Hematopoietic multipotent progenitor cell (in vitro differentiated cells): ENCODE results near the gene FAM53B. TPM values are rescaled to one million over a fixed set of nuclear protein-coding genes. Genes with fewer than 3 reads are reported as not detected.
"Not testable (repeated sequence)": the region's sequence is repeated elsewhere in the genome, so short reads cannot be mapped to it uniquely, and the experiment has no call there.

Experiments used
- DNase-seq, 3 donors: peaks; one replicate each; pipeline ENCODE4 v3.0.0-alpha.2; 2011 to 2015; ENCODE audit warnings: low read depth in 2 of 3, low spot score in 2 of 3
- total RNA-seq: library from RNA; depleted of rRNA; stranded (reverse); fragments of >200 nt; gene quantifications from one replicate; pipeline ENCODE4 v1.2.3, GENCODE V29; 2012

Gene FAM53B
- 32.9 TPM for total RNA-seq

- peak; percentile 67 to 83 (median 79) for DNase-seq
These were observed at the start of gene FAM53B for GRCh38 chr10:124744102-124745050. FAM53B (minus strand) TSS chr10:124744378; CDS start chr10:124706713, 37,665 bp downstream.

- no peak for DNase-seq
These were observed 48.8 kb upstream of the FAM53B start for GRCh38 chr10:124792998-124793352.

GRCh38 chr10:124791547-124792348, 47.6 kb upstream of the FAM53B start, which contains the start of gene EEF1AKMT2:
EEF1AKMT2 (minus strand) TSS chr10:124791887; CDS start chr10:124791833, 54 bp downstream.
- peak; percentile 68 to 91 (median 91) for DNase-seq

DNA sequence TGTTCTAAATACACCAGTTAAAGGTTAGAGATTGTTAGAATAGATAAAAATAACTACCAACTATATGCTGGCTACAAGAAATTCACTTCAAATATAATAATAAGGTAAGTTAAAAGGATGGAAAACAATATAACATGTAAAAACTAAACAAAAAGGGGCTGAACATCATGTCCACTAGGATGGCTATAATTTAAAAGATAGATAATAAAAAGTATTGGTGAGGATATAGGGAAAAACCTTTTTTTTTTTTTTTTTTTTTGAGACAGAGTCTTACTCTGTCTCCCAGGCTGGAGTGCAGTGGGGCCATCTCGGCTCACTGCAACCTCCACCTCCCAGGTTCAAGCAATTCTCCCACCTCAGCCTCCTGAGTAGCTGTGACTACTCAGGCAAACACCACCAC, 38.7 kb upstream of the FAM53B start:
- DNase-seq, result not testable (repeated sequence)

DNA sequence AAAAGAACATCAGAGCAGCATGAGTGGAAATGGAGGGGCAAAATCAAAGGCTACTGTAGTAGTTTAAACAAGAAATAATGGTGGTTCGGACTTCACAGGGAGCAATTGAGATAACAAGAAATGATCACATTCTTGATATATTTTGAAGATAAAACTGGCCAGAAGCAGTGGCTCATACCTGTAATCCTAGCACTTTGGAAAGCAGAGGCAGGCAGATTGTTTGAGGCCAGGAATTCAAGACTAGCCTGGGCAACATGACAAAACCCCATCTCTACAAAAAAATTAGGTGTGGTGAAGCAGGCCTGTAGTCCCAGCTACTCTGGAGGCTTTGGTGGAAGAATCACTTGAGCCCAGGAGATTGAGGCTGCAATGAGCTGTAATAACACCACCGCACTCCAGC, 24.6 kb upstream of the FAM53B start:
- DNase-seq, result no peak

DNA sequence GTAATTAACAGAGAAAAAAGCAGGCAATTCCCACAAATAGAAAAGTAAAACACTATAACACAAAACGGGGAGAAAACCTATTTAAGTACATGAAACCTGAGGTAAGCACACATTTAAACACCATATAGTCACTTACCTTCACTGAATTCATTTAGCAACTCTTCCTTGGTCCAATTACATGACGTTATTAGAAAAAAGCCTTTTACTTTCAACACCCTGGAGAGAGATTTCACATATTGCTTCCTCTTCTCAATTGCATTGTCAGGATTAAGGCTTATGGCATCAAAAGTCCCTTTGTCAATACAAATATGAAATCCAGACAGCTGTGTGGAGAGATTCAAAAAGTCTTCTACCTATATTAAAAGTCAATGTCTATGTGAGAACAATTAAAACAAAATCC, 21.1 kb upstream of the FAM53B start:
- DNase-seq, result no peak

GRCh38 chr10:124763267-124763666, 19.1 kb upstream of the FAM53B start:
- DNase-seq, result no peak

GRCh38 chr10:124762281-124762680, 18.1 kb upstream of the FAM53B start:
- no peak for DNase-seq

DNA sequence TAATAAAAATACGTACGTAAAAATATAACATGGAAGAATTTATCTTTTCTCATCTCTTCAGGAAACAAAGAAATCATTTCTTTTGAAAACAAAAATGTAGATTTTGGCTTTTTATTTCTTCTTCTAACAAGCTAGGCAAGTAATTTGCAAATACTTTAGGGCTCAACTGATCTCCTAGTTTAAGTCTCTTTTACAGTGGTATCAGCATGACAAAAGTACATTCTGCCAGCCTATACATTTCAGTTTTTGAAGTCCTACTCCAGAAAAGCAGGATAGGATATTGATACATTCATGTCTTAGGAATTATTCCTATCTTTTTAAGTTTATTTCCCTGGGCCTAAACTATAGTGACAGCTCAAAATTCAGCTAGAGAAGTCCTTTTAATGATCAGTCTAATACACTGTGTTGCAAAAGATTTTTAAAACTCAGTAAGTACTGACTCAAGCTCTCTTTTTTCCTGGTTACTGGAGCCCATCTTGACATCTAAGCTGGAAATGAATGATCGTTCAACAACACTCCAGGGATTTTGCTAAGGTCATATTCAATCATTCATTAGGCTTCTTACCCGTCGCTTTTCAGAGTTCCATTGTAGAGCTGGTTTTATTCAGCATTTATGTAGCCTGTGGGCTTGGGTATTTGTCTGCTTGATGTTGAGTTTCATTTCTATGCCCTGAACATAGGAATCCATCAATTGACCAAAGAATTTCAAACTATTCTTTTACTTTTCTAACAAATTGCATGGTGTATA, 12.2 kb upstream of the FAM53B start:
- DNase-seq, result no peak

GRCh38 chr10:124755581-124755980, 11.4 kb upstream of the FAM53B start:
- DNase-seq, result no peak

- DNase-seq, result no peak
These were observed 10.0 kb upstream of the FAM53B start for GRCh38 chr10:124754227-124754626.

GRCh38 chr10:124748953-124749645, 4.9 kb upstream of the FAM53B start:
- DNase-seq, result no peak

DNA sequence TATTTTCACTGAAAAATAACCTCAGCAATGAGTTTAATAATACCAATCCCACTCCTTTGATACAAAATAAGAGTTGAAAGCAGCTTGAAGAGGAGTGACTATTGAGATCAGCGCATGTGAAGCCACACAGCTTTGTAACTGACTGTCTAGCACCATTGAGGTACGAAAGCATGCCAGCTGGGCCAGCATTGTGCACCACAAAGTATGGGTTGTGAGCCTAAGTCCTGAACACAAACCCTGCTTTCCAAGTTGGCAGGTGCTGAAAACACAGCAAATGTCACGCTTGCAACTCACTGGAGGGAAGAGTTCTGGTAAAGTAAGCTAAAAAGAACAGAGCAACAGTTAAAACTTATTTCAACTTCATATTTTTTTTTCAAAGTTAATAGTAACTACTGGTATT, 4.0 kb upstream of the FAM53B start:
- DNase-seq, result no peak

GRCh38 chr10:124747745-124748144, 3.6 kb upstream of the FAM53B start:
- no peak for DNase-seq

GRCh38 chr10:124746992-124747391, 2.8 kb upstream of the FAM53B start:
- DNase-seq, result no peak

- not testable (repeated sequence) for DNase-seq
These were observed 2.3 kb upstream of the FAM53B start for GRCh38 chr10:124746447-124746846.

GRCh38 chr10:124745673-124746072, 1.5 kb upstream of the FAM53B start:
- peak in 1 of 3 donors; percentile 84 for DNase-seq

DNA sequence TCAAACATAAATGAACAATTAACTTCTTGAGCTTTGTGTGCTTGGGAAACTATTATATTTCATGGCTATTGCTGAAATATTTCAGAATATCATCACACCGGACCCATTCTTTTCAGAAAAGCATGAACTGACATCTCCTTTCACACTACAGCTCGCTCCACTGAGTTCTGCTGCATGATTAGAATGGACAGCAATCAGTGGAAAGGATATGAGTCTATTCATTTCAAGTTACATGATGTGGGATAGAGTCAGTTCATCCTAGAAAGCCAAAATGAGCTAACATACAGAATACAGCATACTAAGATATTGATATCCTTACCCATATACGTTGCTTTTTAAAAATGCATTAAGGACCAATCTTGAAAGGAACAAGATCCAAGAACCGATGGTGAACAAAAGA, 1.1 kb upstream of the FAM53B start:
- no peak for DNase-seq

DNA sequence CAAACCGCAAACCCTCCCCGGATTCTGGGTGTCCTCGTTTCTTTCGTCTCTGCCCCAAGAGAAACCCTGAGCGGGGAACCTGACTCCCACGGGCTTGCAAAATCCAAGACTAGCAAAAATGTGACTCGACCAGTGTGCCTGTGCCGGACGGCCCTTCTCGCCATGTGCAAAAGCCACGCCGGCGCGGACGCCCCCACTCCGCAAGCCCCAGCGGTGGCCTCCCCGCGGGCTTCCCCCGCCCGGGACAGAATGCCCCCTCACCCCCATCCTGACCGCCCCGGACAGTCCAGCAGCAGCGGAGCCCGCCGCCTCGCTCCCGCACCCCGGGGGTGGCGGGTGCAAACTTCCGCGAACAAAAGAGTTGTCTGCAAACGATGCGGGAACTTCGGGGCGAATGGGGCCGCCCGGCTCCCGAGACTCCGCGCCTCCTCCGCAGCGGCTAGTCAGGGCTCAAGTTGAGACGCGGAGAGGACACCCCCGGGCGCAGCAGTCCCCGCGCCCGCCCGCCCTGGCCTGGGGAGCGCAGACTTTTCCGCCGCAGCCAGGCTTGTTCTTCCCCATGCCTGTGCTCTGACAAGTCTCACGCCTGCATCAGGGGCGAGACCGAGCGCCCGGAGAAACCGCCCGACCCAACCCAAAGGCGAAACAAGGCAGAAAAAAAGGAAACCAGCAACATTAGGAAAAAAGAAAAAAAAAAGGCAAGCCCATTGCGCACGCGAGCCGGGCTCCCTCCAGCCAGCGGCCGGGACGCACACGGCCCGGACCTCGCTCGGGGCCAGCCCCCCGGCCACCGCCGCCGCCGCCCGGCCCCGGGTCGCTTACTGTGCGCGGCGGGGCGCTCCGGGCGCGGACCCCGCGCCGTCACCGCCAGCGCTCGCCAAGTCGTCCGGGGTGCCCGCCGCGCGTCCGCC, 732 bp downstream of the FAM53B start:
- peak in 1 of 3 donors; percentile 39 for DNase-seq
